Rectal smooth muscle tissue (tissue), 1 donor: ENCODE measurements around the gene ZBTB7C.
"Not testable (repeated sequence)": the region's sequence is repeated elsewhere in the genome, so short reads cannot be mapped to it uniquely, and the experiment has no call there.

Experiments
- H3K27ac ChIP-seq: one replicate; pipeline ENCODE4 v1.7.0; 2013; ENCODE audit warnings: low read depth, low read length, inconsistent platforms
- H3K27me3 ChIP-seq: one replicate; pipeline ENCODE4 v1.7.0; 2013; ENCODE audit warnings: low read length; ENCODE audit not compliant: control insufficient read depth, insufficient read depth
- H3K36me3 ChIP-seq: one replicate; pipeline ENCODE4 v1.7.0; 2013; ENCODE audit warnings: low read length; ENCODE audit not compliant: control insufficient read depth, insufficient read depth
- H3K4me1 ChIP-seq: one replicate; pipeline ENCODE4 v1.7.0; 2013; ENCODE audit warnings: low read length; ENCODE audit not compliant: control insufficient read depth, insufficient read depth
- H3K4me3 ChIP-seq: one replicate; pipeline ENCODE4 v1.7.0; 2013; ENCODE audit warnings: low read length
- H3K9ac ChIP-seq: one replicate; pipeline ENCODE4 v1.7.0; 2013; ENCODE audit warnings: low read length

ZBTB7C gene

GRCh38 chr18:48440924-48441323 is 31.7 kb upstream of the ZBTB7C start:
- Histone ChIP-seq H3K36me3 (no peaks in the 10 kb centered on the region), H3K4me1 (no peaks in the 10 kb centered on the region), H3K27me3 (no peaks in the 10 kb centered on the region), H3K27ac (no peak overlapping the region), H3K4me3 (no peak overlapping the region), H3K9ac (no peak overlapping the region)

- Histone ChIP-seq H3K4me1 (no peaks in the 10 kb centered on the region), H3K27me3 (no peaks in the 10 kb centered on the region), H3K27ac (no peak overlapping the region), H3K36me3 (no peaks in the 10 kb centered on the region), H3K4me3 (no peak overlapping the region), H3K9ac (no peak overlapping the region)
Observed at GRCh38 chr18:48436907-48437306, 27.7 kb upstream of the ZBTB7C start.

DNA sequence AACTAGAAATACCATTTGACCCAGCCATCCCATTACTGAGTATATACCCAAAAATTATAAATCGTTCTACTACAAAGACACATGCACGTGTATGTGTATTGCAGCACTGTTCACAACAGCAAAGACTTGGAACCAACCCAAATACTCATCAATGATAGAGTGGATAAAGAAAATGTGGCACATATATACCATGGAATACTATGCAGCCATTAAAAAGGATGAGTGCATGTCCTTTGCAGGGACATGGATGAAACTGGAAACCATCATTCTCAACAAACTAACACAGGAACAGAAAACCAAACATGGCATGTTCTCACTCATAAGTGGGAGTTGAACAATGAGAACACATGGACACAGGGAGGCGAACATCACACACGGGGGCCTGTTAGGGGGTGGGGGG is 25.2 kb upstream of the ZBTB7C start:
- H3K4me1 ChIP-seq, H3K9ac ChIP-seq, H3K36me3 ChIP-seq, H3K27me3 ChIP-seq, H3K27ac ChIP-seq, H3K4me3 ChIP-seq: not testable (repeated sequence)

GRCh38 chr18:48433541-48433940 is 24.4 kb upstream of the ZBTB7C start:
- Histone ChIP-seq H3K36me3 (no peaks in the 10 kb centered on the region), H3K27me3 (no peaks in the 10 kb centered on the region), H3K4me3 (no peak overlapping the region), H3K27ac (no peak overlapping the region), H3K4me1 (no peaks in the 10 kb centered on the region), H3K9ac (no peak overlapping the region)

DNA sequence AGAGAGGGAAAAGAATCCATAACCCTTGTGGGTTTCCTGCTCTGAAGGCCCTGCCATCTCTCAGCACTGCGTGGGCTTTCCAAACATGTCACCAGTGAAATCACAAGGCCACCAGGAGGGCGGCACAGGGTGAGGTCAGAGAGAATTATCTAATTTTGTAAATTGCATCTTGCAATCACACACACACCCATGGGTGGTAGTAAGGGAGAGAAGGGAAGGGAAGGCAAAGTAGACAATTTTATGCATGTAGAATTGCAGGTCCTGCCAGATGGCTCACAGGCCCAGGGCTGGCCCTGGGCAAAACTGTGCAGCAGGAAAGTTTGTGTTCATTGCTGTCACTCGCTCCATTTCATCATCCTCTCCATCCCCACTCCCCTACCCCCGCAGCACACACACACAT is 21.0 kb upstream of the ZBTB7C start:
- Histone ChIP-seq H3K27ac (no peak overlapping the region), H3K4me3 (no peak overlapping the region), H3K27me3 (peaks cover 1% of the 10 kb centered on the region), H3K36me3 (no peaks in the 10 kb centered on the region), H3K4me1 (no peaks in the 10 kb centered on the region), H3K9ac (no peak overlapping the region)

DNA sequence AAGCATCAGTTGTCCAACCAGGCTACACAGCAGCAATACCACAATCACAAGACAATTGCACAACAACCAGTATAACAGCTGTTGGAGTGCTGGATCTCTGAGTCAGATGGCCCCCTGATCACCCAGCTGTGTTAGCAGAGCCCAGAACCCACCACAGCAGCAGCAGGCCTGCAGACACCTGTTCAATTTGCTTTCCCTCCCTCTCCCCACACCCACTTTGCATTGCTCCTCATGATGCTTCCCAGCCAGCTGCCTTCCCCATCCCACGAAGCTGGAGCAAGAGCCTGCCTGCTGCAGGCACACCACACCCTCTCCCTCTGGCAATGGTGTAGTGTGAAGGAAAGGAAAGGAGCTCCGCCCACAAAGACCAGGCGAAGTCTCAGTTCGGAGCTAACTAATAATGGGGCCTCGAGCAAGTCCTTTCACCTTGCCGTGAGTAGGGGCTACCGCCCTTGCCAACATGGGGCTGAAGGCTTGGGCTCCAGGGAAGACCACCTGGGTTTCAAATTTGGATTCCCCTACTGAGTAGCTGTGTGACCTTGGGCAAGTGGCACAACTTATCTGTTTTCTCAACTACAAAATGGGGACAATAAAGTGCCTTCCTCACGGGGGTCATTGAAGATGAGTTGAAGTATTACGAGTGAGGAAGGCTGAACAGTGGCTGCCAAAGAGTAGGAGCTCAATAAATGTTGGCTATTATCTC is 19.4 kb upstream of the ZBTB7C start:
- H3K4me1 ChIP-seq: no peaks in the 10 kb centered on the region
- no peak overlapping the region for H3K4me3 ChIP-seq
- no peak overlapping the region for H3K9ac ChIP-seq
- no peaks in the 10 kb centered on the region for H3K36me3 ChIP-seq
- H3K27me3 ChIP-seq: peaks cover 5% of the 10 kb centered on the region
- H3K27ac ChIP-seq: no peak overlapping the region

- Histone ChIP-seq H3K9ac (no peak overlapping the region), H3K27ac (no peak overlapping the region), H3K4me1 (no peaks in the 10 kb centered on the region)
Observed at GRCh38 chr18:48422947-48423378, 13.8 kb upstream of the ZBTB7C start.

GRCh38 chr18:48419277-48420022 is 10.3 kb upstream of the ZBTB7C start:
- Histone ChIP-seq H3K4me1 (no peaks in the 10 kb centered on the region), H3K27me3 (no peaks in the 10 kb centered on the region), H3K4me3 (no peak overlapping the region), H3K36me3 (no peaks in the 10 kb centered on the region), H3K27ac (no peak overlapping the region), H3K9ac (no peak overlapping the region)

More at GRCh38 chr18:48422947-48423378, 13.8 kb upstream of the ZBTB7C start:
- no peak overlapping the region for H3K4me3 ChIP-seq
- peaks cover 5% of the 10 kb centered on the region for H3K27me3 ChIP-seq
- no peaks in the 10 kb centered on the region for H3K36me3 ChIP-seq

DNA sequence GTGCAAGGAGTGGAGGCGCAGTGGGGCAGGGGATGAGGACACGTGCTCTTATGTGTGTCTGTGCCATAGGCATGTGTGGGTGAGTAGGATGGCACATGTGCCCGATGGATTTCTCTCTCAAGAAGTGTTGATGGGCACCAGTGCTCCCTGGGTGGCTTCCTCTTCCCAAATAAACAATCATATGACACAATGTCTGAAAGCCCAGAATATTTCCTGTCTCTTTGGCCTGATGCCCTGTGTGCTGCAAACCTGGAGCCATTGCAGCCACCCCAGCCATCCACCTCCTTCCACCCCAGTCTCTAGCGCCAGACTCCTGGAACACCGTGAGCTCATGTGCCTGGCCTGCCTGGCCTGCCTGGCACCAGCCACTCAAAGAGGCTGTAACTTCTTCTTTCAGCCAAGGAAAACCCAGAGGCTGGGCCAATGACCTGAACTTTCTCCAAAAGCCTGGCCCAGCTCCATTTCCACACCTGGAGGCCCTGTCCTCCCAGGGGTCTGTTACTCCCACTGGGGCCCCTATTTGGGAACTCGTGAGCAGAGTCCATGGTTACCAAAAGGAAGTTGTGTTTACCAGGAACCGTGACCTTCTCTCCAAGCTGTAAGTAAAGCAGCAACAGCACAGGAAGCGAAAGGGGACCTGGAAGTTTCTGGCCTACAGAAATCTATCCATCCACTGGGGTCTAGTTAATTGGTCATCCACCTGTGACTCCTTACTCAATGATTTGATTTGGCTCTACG is 9.5 kb upstream of the ZBTB7C start:
- H3K9ac ChIP-seq: no peak overlapping the region
- H3K4me3 ChIP-seq: no peak overlapping the region
- H3K27ac ChIP-seq: no peak overlapping the region
- H3K4me1 ChIP-seq: no peaks in the 10 kb centered on the region
- H3K27me3 ChIP-seq: no peaks in the 10 kb centered on the region
- H3K36me3 ChIP-seq: no peaks in the 10 kb centered on the region

DNA sequence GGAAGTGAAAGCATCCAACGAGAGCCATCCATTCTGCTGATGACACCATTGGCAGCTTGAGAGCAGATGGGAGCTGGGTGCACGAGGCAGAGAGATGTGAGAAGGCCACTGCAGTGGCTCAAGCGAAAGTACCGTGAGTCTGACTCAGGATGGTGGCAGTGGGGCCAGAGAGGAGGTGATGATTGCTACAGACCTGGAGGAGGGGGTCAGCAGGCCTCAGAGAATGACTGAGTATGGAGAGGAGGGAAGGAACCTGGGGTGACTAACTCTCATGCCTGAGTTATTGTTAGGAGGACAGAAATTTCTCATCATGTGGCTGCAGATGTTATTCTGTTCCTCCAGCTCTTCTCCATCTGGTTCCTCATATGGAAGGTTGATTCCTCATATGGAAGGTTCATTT is 8.8 kb upstream of the ZBTB7C start:
- H3K4me3 ChIP-seq: no peak overlapping the region
- H3K4me1 ChIP-seq: no peaks in the 10 kb centered on the region
- H3K27ac ChIP-seq: no peak overlapping the region
- H3K27me3 ChIP-seq: no peaks in the 10 kb centered on the region
- no peaks in the 10 kb centered on the region for H3K36me3 ChIP-seq
- H3K9ac ChIP-seq: no peak overlapping the region

- peaks cover 2% of the 10 kb centered on the region for H3K4me1 ChIP-seq
- H3K36me3 ChIP-seq: no peaks in the 10 kb centered on the region
- no peak overlapping the region for H3K4me3 ChIP-seq
- no peak overlapping the region for H3K9ac ChIP-seq
- H3K27me3 ChIP-seq: peaks cover 5% of the 10 kb centered on the region
- H3K27ac ChIP-seq: no peak overlapping the region
Observed at GRCh38 chr18:48413342-48413741, 4.2 kb upstream of the ZBTB7C start.

DNA sequence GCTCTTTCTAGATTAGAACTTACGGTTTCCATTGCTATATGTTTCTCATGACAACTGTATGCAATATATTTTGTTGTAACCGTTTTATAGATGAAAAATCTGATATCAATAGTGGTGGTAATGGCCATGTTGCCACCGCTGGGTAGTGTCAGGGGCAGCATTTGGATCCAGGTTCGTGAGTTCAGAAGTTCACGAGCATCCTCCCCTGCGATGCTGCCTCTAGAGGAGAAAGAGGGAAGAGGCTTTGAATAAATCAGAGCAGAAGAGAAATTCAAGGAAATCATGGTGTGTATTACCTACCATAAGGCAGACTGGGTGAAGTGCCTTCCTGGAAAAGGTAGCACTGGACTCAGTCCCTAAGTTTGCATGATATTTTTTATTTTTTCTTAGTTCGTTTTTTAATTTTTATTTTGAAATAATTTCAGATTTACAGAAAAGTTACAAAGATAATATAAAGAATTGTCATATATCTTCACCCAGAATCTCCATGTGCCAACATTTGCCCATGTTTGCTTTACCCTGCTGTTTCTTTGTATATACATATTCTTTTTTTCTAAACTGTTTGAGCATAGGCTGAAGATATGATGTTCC is 3.3 kb upstream of the ZBTB7C start:
- no peak overlapping the region for H3K4me3 ChIP-seq
- H3K27ac ChIP-seq: no peak overlapping the region
- no peaks in the 10 kb centered on the region for H3K36me3 ChIP-seq
- H3K9ac ChIP-seq: no peak overlapping the region
- H3K27me3 ChIP-seq: peaks cover 13% of the 10 kb centered on the region
- peaks cover 5% of the 10 kb centered on the region for H3K4me1 ChIP-seq
